Prostate gland (tissue), 2 donors: ENCODE data around the gene TFAP2B.

ENCODE experiments used
- POLR2A ChIP-seq: fragments of 450-650 bp; IDR thresholded peaks from one replicate; pipeline ENCODE4 v1.6.1; 2016; ENCODE audit warnings: antibody characterized with exemption, mild to moderate bottlenecking
- POLR2AphosphoS5 ChIP-seq: sonication (generic); formaldehyde crosslinking; IDR thresholded peaks from one replicate; pipeline ENCODE4 v1.6.1; 2017; ENCODE audit warnings: antibody characterized with exemption
- TF ChIP-seq, protein P1 (sequence below), 4 experiments: fragments of 200-600 bp in 2 of 4; fragments of 450-650 bp in 2 of 4; sonication (generic) in 2 of 4; IDR thresholded peaks; 1 replicate in 3 of 4; 2 replicates in 1 of 4; pipeline ENCODE4 v1.5.1; 2016 to 2019; ENCODE audit warnings: antibody characterized with exemption in 4 of 4, mild to moderate bottlenecking in 2 of 4, moderate library complexity in 2 of 4

- TF ChIP-seq POLR2AphosphoS5 (no peak), POLR2A (no peak)
- TF ChIP-seq, protein P1, sequence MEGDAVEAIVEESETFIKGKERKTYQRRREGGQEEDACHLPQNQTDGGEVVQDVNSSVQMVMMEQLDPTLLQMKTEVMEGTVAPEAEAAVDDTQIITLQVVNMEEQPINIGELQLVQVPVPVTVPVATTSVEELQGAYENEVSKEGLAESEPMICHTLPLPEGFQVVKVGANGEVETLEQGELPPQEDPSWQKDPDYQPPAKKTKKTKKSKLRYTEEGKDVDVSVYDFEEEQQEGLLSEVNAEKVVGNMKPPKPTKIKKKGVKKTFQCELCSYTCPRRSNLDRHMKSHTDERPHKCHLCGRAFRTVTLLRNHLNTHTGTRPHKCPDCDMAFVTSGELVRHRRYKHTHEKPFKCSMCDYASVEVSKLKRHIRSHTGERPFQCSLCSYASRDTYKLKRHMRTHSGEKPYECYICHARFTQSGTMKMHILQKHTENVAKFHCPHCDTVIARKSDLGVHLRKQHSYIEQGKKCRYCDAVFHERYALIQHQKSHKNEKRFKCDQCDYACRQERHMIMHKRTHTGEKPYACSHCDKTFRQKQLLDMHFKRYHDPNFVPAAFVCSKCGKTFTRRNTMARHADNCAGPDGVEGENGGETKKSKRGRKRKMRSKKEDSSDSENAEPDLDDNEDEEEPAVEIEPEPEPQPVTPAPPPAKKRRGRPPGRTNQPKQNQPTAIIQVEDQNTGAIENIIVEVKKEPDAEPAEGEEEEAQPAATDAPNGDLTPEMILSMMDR (IDR thresholded peaks at IDR 0.05): no peak
These were observed 17.6 kb downstream of the TFAP2B start for GRCh38 chr6:50836231-50836630.
